Activated naive CD4-positive, alpha-beta T cell treated with anti-CD3 and anti-CD28 coated beads, Interleukin-2, amount 10 ng/mL, durations not matched to agents 7 days and 5 days (primary cell): Measurements from ENCODE around the gene DHRSX.
"Not testable (repeated sequence)": the region's sequence is repeated elsewhere in the genome, so short reads cannot be mapped to it uniquely, and the experiment has no call there.

ENCODE experiments used
- CTCF ChIA-PET: fragments of 350-600 bp; sonication (Branson Sonifier 250); formaldehyde crosslinking; loops from one replicate; lab custom pipeline; 2021; ENCODE audit warnings: antibody characterized with exemption; lab: Charles Lee
- DNase-seq: peaks from one replicate; pipeline ENCODE4 v3.0.0-alpha.2; 2020
- H3K27ac Mint-ChIP-seq: one replicate; pipeline ENCODE4 v1.8.0; 2021; ENCODE audit warnings: mild to moderate bottlenecking, moderate library complexity, mixed read lengths
- H3K27me3 Mint-ChIP-seq: one replicate; pipeline ENCODE4 v1.8.0; 2021; ENCODE audit warnings: mild to moderate bottlenecking, mixed read lengths
- H3K36me3 Mint-ChIP-seq: one replicate; pipeline ENCODE4 v1.8.0; 2021; ENCODE audit warnings: mixed read lengths
- H3K4me1 Mint-ChIP-seq: one replicate; pipeline ENCODE4 v1.8.0; 2021; ENCODE audit warnings: mixed read lengths
- H3K4me3 Mint-ChIP-seq: one replicate; pipeline ENCODE4 v1.8.0; 2021; ENCODE audit warnings: mild to moderate bottlenecking, moderate library complexity, mixed read lengths
- H3K9me3 Mint-ChIP-seq: one replicate; pipeline ENCODE4 v1.8.0; 2021; ENCODE audit warnings: mixed read lengths

DHRSX gene

GRCh38 chrX:2360731-2361130 lies 140.0 kb downstream of the DHRSX start:
- Mint-ChIP-seq H3K27me3 (no peaks in the 10 kb centered on the region), H3K36me3 (peaks cover 7% of the 10 kb centered on the region), H3K27ac (no peak overlapping the region), H3K4me3 (no peak overlapping the region), H3K9me3 (peaks cover 32% of the 10 kb centered on the region), H3K4me1 (no peaks in the 10 kb centered on the region)
- CTCF ChIA-PET, result no interaction called here
- DNase-seq, result no peak

DNA sequence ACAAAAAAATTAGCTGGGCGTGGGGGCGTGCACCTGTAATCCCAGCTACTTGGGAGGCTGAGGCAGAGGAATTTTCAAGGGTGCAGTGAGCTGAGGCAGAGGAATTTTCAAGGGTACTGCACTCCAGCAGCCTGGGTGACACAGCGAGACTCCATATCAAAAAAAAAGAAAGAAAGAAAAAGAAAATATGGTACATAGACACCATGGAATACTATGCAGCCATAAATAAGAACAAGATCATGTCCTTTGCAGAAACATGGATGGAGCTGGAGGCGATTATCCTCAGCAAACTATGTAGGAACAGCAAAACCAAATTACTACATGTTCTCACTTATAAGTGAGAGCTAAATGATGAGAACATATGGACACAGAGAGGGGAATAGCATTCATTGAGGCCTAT lies 141.3 kb downstream of the DHRSX start:
- H3K4me1 Mint-ChIP-seq, H3K27ac Mint-ChIP-seq, DNase-seq, H3K4me3 Mint-ChIP-seq, CTCF ChIA-PET, H3K27me3 Mint-ChIP-seq: not testable (repeated sequence)
- Mint-ChIP-seq H3K9me3 (peaks cover 30% of the 10 kb centered on the region), H3K36me3 (peaks cover 13% of the 10 kb centered on the region)

DNA sequence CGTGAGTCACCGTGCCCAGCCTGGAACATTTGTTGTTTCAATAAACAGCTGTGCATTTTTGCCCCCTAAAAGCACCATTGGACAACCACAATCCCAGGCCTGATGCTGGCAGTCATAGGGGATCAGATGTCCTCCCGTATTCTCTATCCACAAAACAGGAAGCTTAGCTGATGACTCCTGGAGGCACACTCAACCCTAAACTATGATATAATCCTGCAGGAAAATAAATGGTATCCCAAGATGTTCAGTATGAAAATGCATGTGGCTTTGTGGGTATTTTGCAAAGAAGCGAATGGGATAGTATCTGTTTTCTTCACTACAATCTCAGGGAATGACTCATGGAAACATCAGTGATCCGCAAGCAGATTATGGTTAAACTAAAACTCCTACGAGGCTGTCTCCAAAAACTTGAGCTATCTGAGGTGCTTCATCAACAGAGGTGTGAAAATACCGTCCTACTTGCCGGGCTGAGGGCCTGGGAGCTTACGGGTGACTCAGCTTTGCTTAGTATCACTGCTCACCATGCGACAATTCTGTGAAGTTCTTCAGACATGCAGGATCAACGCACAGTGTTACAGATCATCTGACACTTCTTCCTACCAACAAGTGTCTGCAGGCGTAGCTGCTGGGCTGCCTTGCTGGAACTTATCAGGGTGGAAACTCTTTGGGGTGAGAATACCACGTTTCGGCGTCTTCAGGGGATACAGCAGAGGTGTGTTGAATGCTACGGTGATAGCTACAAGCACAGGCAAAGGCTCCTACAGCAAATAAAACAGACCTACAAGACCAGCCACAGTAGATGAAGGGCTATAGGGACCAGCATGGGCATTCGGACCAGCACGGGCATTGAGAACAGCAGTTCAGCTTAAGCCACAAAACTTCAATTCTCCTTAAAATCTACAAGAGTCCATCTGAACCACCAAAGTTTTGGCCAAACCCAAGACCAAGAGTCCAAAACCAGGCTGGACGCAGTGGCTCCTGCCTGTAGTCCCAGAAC lies 148.5 kb downstream of the DHRSX start:
- Mint-ChIP-seq H3K4me3 (no peak overlapping the region), H3K27ac (no peak overlapping the region), H3K36me3 (peaks cover 15% of the 10 kb centered on the region), H3K27me3 (no peaks in the 10 kb centered on the region), H3K9me3 (peaks cover 13% of the 10 kb centered on the region), H3K4me1 (no peaks in the 10 kb centered on the region)
- CTCF ChIA-PET, result no interaction called here
- DNase-seq, result no peak

- Mint-ChIP-seq H3K27me3 (no peaks in the 10 kb centered on the region), H3K9me3 (peaks cover 20% of the 10 kb centered on the region), H3K4me1 (no peaks in the 10 kb centered on the region), H3K4me3 (no peak overlapping the region), H3K27ac (no peak overlapping the region), H3K36me3 (peaks cover 19% of the 10 kb centered on the region)
- no peak for DNase-seq
- CTCF ChIA-PET, result no interaction called here
Measured at GRCh38 chrX:2351321-2351720, 149.5 kb downstream of the DHRSX start.

DNA sequence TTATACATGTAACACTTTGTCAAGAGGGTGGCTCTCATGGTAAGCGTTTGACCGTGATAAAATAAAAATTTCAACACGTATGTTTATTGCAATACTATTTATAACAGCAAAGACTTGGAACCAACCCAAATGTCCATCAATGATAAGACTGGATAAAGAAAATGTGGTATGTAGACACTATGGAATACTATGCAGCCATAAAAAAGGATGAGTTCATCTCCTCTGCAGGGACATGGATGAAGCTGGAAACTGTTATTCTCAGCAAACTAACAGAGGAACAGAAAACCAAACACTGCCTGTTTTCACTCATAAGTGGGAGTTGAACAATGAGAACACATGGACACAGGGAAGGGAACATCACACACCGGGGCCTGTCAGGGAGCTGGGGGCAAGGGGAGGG lies 150.1 kb downstream of the DHRSX start:
- DNase-seq, CTCF ChIA-PET, H3K4me3 Mint-ChIP-seq, H3K27ac Mint-ChIP-seq, H3K27me3 Mint-ChIP-seq, H3K4me1 Mint-ChIP-seq: not testable (repeated sequence)
- Mint-ChIP-seq H3K36me3 (peaks cover 23% of the 10 kb centered on the region), H3K9me3 (peaks cover 21% of the 10 kb centered on the region)

- DNase-seq, H3K4me1 Mint-ChIP-seq, H3K27me3 Mint-ChIP-seq, H3K27ac Mint-ChIP-seq, H3K4me3 Mint-ChIP-seq, CTCF ChIA-PET: not testable (repeated sequence)
- H3K9me3 Mint-ChIP-seq, result peaks cover 22% of the 10 kb centered on the region
- peaks cover 27% of the 10 kb centered on the region for H3K36me3 Mint-ChIP-seq
Measured at GRCh38 chrX:2350036-2350435, 150.7 kb downstream of the DHRSX start.

GRCh38 chrX:2348211-2348610 lies 152.6 kb downstream of the DHRSX start:
- Mint-ChIP-seq H3K27me3 (no peaks in the 10 kb centered on the region), H3K4me3 (no peak overlapping the region), H3K9me3 (peaks cover 20% of the 10 kb centered on the region), H3K27ac (no peak overlapping the region), H3K4me1 (no peaks in the 10 kb centered on the region), H3K36me3 (peaks cover 23% of the 10 kb centered on the region)
- CTCF ChIA-PET, result no interaction called here
- no peak for DNase-seq

DNA sequence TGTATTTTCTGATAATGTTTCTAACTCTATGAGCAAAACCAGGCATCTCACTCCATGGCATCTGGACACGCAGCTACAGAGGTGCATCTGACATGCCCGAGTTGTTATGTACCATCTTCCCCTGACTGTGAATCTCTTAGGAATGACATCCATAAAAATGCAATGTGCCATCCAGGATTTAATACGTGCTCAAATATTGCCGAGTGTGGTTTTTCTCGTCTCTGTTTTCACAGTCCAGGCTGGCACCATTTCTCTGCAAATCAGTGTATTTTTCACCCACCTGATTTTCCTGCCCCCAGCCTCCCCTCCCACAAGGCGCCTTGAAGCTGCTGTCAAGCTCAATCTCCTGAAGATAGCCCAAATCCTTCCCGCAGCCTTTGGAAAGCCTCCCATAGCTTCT lies 154.6 kb downstream of the DHRSX start:
- CTCF ChIA-PET, result no interaction called here
- no peak for DNase-seq
- no peak overlapping the region for H3K27ac Mint-ChIP-seq
- H3K27me3 Mint-ChIP-seq, result no peaks in the 10 kb centered on the region
- no peaks in the 10 kb centered on the region for H3K4me1 Mint-ChIP-seq
- H3K4me3 Mint-ChIP-seq, result no peak overlapping the region
- peaks cover 26% of the 10 kb centered on the region for H3K9me3 Mint-ChIP-seq
- H3K36me3 Mint-ChIP-seq, result peaks cover 22% of the 10 kb centered on the region

GRCh38 chrX:2345562-2345961 lies 155.2 kb downstream of the DHRSX start:
- H3K4me3 Mint-ChIP-seq, result no peak overlapping the region
- peaks cover 23% of the 10 kb centered on the region for H3K9me3 Mint-ChIP-seq
- no peaks in the 10 kb centered on the region for H3K27me3 Mint-ChIP-seq
- no peaks in the 10 kb centered on the region for H3K4me1 Mint-ChIP-seq
- no peak overlapping the region for H3K27ac Mint-ChIP-seq
- CTCF ChIA-PET, result no interaction called here
- peaks cover 20% of the 10 kb centered on the region for H3K36me3 Mint-ChIP-seq
- no peak for DNase-seq

- no peaks in the 10 kb centered on the region for H3K27me3 Mint-ChIP-seq
- no peak overlapping the region for H3K27ac Mint-ChIP-seq
- CTCF ChIA-PET, result no interaction called here
- DNase-seq, result no peak
- H3K9me3 Mint-ChIP-seq, result peaks cover 37% of the 10 kb centered on the region
- H3K36me3 Mint-ChIP-seq, result peaks cover 28% of the 10 kb centered on the region
- no peaks in the 10 kb centered on the region for H3K4me1 Mint-ChIP-seq
- H3K4me3 Mint-ChIP-seq, result no peak overlapping the region
Measured at GRCh38 chrX:2343413-2343812, 157.4 kb downstream of the DHRSX start.

DNA sequence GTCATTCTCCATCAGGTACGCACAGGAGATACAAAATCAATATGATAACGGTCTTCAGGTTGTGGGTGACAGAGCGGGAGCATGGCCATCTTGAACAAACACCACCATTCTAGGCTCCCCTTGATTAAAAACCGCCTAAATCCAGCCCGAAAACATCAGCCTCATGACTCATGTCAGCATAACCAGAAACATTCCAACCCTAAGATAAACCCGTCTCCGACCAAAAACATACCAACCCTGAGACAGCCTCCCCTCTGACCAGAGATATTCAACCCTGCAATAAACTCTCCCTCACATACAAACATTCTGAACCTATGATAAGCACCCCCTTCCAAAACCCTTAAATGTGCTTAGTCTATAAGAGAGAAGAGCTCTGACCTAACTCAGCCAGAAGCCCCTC lies 157.9 kb downstream of the DHRSX start:
- Mint-ChIP-seq H3K27me3 (no peaks in the 10 kb centered on the region), H3K27ac (no peak overlapping the region), H3K4me3 (no peak overlapping the region), H3K4me1 (no peaks in the 10 kb centered on the region), H3K36me3 (peaks cover 28% of the 10 kb centered on the region), H3K9me3 (peaks cover 39% of the 10 kb centered on the region)
- CTCF ChIA-PET, result no interaction called here
- DNase-seq, result no peak

GRCh38 chrX:2342281-2342688 lies 158.5 kb downstream of the DHRSX start:
- Mint-ChIP-seq H3K27ac (no peak overlapping the region), H3K9me3 (peaks cover 44% of the 10 kb centered on the region), H3K4me3 (no peak overlapping the region), H3K36me3 (peaks cover 28% of the 10 kb centered on the region), H3K4me1 (no peaks in the 10 kb centered on the region), H3K27me3 (no peaks in the 10 kb centered on the region)
- DNase-seq, result no peak
- CTCF ChIA-PET, result no interaction called here

DNA sequence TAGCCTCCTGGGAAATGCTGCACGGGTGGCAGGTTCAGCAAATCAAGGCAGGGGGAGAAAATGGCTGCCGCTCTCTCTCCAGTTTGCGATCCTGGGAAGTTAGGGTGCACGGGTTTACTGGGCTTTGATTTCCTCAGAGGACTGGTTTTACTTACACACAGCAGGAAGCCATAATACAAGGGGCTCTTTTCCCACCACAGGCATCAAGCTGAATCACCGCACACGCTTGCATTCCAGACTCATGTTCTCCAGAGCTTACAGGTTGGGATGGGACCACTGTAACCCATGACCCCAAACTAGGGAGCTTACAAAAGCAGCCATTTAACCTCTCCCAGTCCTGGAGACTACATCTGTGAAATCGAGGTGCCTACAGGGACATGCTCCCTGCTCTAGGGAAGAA lies 159.8 kb downstream of the DHRSX start:
- Mint-ChIP-seq H3K27me3 (no peaks in the 10 kb centered on the region), H3K36me3 (peaks cover 23% of the 10 kb centered on the region), H3K9me3 (peaks cover 39% of the 10 kb centered on the region), H3K4me3 (no peak overlapping the region), H3K27ac (no peak overlapping the region), H3K4me1 (no peaks in the 10 kb centered on the region)
- no peak for DNase-seq
- CTCF ChIA-PET, result no interaction called here

GRCh38 chrX:2336181-2336580 lies 164.6 kb downstream of the DHRSX start:
- Mint-ChIP-seq H3K27ac (no peak overlapping the region), H3K4me1 (no peaks in the 10 kb centered on the region), H3K36me3 (peaks cover 10% of the 10 kb centered on the region), H3K4me3 (no peak overlapping the region), H3K27me3 (no peaks in the 10 kb centered on the region), H3K9me3 (peaks cover 29% of the 10 kb centered on the region)
- DNase-seq, result no peak
- CTCF ChIA-PET, result no interaction called here

- Mint-ChIP-seq H3K27me3 (no peaks in the 10 kb centered on the region), H3K36me3 (peaks cover 5% of the 10 kb centered on the region), H3K4me3 (no peak overlapping the region), H3K9me3 (peaks cover 27% of the 10 kb centered on the region), H3K27ac (no peak overlapping the region), H3K4me1 (no peaks in the 10 kb centered on the region)
- DNase-seq, result no peak
- CTCF ChIA-PET, result no interaction called here
Measured at GRCh38 chrX:2334237-2334636, 166.5 kb downstream of the DHRSX start.
